Stimulated activated CD4-positive, alpha-beta T cell treated with anti-CD3 and anti-CD28 coated beads, Interleukin-15, amount 100 ng/mL, for 1 hour (primary cell): Measurements from ENCODE around the gene GRAMD2B.
"Not testable (repeated sequence)": the region's sequence is repeated elsewhere in the genome, so short reads cannot be mapped to it uniquely, and the experiment has no call there.

Experiments
- DNase-seq, 2 donors: peaks; one replicate each; pipeline ENCODE4 v3.0.0-alpha.2; 2020; ENCODE audit warnings: low read depth in 1 of 2, low spot score in 1 of 2

GRAMD2B gene

GRCh38 chr5:126509339-126509738 lies 86.1 kb downstream of the GRAMD2B start:
- no peak for DNase-seq

GRCh38 chr5:126511961-126512360 lies 88.8 kb downstream of the GRAMD2B start:
- no peak for DNase-seq

- no peak for DNase-seq
Measured at GRCh38 chr5:126512451-126512850, 89.2 kb downstream of the GRAMD2B start.

- no peak for DNase-seq
Measured at GRCh38 chr5:126513302-126513701, 90.1 kb downstream of the GRAMD2B start.

GRCh38 chr5:126513703-126514102 lies 90.5 kb downstream of the GRAMD2B start:
- DNase-seq, result no peak

- DNase-seq, result no peak
Measured at GRCh38 chr5:126514131-126514557, 90.9 kb downstream of the GRAMD2B start.

- DNase-seq, result no peak
Measured at GRCh38 chr5:126514558-126515141, 91.4 kb downstream of the GRAMD2B start.

- DNase-seq, result no peak
Measured at GRCh38 chr5:126515337-126515736, 92.1 kb downstream of the GRAMD2B start.

- no peak for DNase-seq
Measured at GRCh38 chr5:126516133-126516532, 92.9 kb downstream of the GRAMD2B start.

GRCh38 chr5:126516852-126517251 lies 93.6 kb downstream of the GRAMD2B start:
- DNase-seq, result no peak

GRCh38 chr5:126519223-126519622 lies 96.0 kb downstream of the GRAMD2B start:
- DNase-seq, result not testable (repeated sequence)

GRCh38 chr5:126519637-126520592 lies 96.7 kb downstream of the GRAMD2B start:
- DNase-seq, result no peak

GRCh38 chr5:126520593-126520953 lies 97.4 kb downstream of the GRAMD2B start:
- DNase-seq, result no peak

- DNase-seq, result no peak
Measured at GRCh38 chr5:126521130-126521529, 97.9 kb downstream of the GRAMD2B start.

GRCh38 chr5:126523818-126524510 lies 100.8 kb downstream of the GRAMD2B start:
- DNase-seq, result no peak

GRCh38 chr5:126525630-126526245 lies 102.5 kb downstream of the GRAMD2B start:
- no peak for DNase-seq

GRCh38 chr5:126526493-126526892 lies 103.3 kb downstream of the GRAMD2B start:
- no peak for DNase-seq

- no peak for DNase-seq
Measured at GRCh38 chr5:126527158-126527557, 103.9 kb downstream of the GRAMD2B start.

- DNase-seq, result no peak
Measured at GRCh38 chr5:126527892-126528291, 104.7 kb downstream of the GRAMD2B start.

GRCh38 chr5:126531543-126532120 lies 108.4 kb downstream of the GRAMD2B start:
- DNase-seq, result no peak

GRCh38 chr5:126534553-126534952 lies 111.3 kb downstream of the GRAMD2B start:
- no peak for DNase-seq
